Panc1 (cell line): ENCODE measurements around the gene CTRB1.

ENCODE experiments used
- CTCF ChIP-seq: fragments of 450-650 bp; IDR thresholded peaks from 2 replicates; pipeline ENCODE4 v1.5.1; 2017; ENCODE audit warnings: mild to moderate bottlenecking
- POLR2AphosphoS5 ChIP-seq: IDR thresholded peaks from 2 replicates; pipeline ENCODE4 v1.6.1; 2012; ENCODE audit warnings: mild to moderate bottlenecking, low read depth, low read length, moderate library complexity
- REST ChIP-seq, 2 experiments: IDR thresholded peaks; 2 replicates each; pipeline ENCODE4 v1.6.1; 2011 to 2012; ENCODE audit warnings: low read depth in 2 of 2, control low read depth in 1 of 2, low read length in 1 of 2, mild to moderate bottlenecking in 1 of 2, moderate library complexity in 1 of 2; ENCODE audit not compliant: insufficient read depth in 1 of 2
- SIN3A ChIP-seq: IDR thresholded peaks from 2 replicates; pipeline ENCODE4 v1.6.1; 2012; ENCODE audit warnings: low read depth, mild to moderate bottlenecking, low read length, moderate library complexity, borderline replicate concordance; ENCODE audit not compliant: insufficient read depth

- no peak for TF ChIP-seq POLR2AphosphoS5
- no peak for TF ChIP-seq CTCF
- TF ChIP-seq SIN3A: 0 out of 2 replicates have a peak, but pooled peaks have one; percentile 4
- no peak for TF ChIP-seq REST (IDR thresholded peaks at IDR 0.05; ENCODE audit: insufficient read depth in 1 of 2, low read depth in 2 of 2, low read length in 1 of 2)
Measured at GRCh38 chr16:75250089-75250808, 31.5 kb downstream of the CTRB1 start.
